Endothelial cell of umbilical vein (primary cell): ENCODE measurements around the gene CARD8. TPM values are rescaled to one million over a fixed set of nuclear protein-coding genes. Genes with fewer than 3 reads are reported as not detected.
"Not testable (repeated sequence)": the region's sequence is repeated elsewhere in the genome, so short reads cannot be mapped to it uniquely, and the experiment has no call there.

Experiments used
- BruUV-seq: library from RNA; stranded (reverse); fragments of 400-500 nt; replicated peaks from 2 replicates; lab custom pipeline; 2021; lab: Mats Ljungman, UMichigan
- CTCF ChIA-PET: fragments of 300-600, 350-600 bp; sonication (Branson Sonifier 250); formaldehyde crosslinking; loops from one replicate; lab custom pipeline; 2021; ENCODE audit warnings: antibody characterized with exemption, inconsistent platforms; lab: Charles Lee
- POLR2A ChIA-PET: fragments of 300-600, 350-600 bp; sonication (Branson Sonifier 250); formaldehyde crosslinking; loops from one replicate; lab custom pipeline; 2021; ENCODE audit warnings: antibody characterized with exemption, inconsistent platforms; lab: Charles Lee
- DNase-seq: peaks from one replicate; pipeline ENCODE4 v3.0.0-alpha.2; 2011; ENCODE audit warnings: low read depth, low spot score
- FAIRE-seq: peaks from 2 replicates; lab custom pipeline; 2011; peaks lifted over from hg19 to GRCh38; lab: Jason Lieb, UNC
- H2AFZ ChIP-seq: 2 replicates; pipeline ENCODE4 v1.6.0; 2012; ENCODE audit warnings: low read depth, low read length, control low read depth, inconsistent platforms
- H3K27ac ChIP-seq: 2 replicates; pipeline ENCODE4 v1.5.1; 2011; ENCODE audit warnings: low read depth, mild to moderate bottlenecking, control low read depth, low read length, moderate library complexity; ENCODE audit not compliant: insufficient read depth
- H3K27me3 ChIP-seq, 2 experiments: 2 replicates each; pipeline versions ENCODE4 v1.6.0 to v1.6.1; 2011; ENCODE audit warnings: low read length in 2 of 2, mixed read lengths in 1 of 2; ENCODE audit not compliant: control insufficient read depth in 2 of 2, insufficient read depth in 2 of 2
- H3K36me3 ChIP-seq, 2 experiments: 2 replicates in 1 of 2; 3 replicates in 1 of 2; pipeline ENCODE4 v1.5.1; 2011; ENCODE audit warnings: low read length in 2 of 2, mild to moderate bottlenecking in 1 of 2, moderate library complexity in 1 of 2; ENCODE audit not compliant: control insufficient read depth in 2 of 2, insufficient read depth in 2 of 2; ENCODE audit errors: extremely low read depth in 1 of 2
- H3K4me1 ChIP-seq: 3 replicates; pipeline ENCODE4 v1.5.1; 2011; ENCODE audit warnings: mild to moderate bottlenecking, low read length; ENCODE audit not compliant: control insufficient read depth, insufficient read depth; ENCODE audit errors: extremely low read depth
- H3K4me2 ChIP-seq: 2 replicates; pipeline ENCODE4 v1.6.1; 2011; ENCODE audit warnings: low read length, control low read depth, mixed read lengths; ENCODE audit not compliant: insufficient read depth
- H3K4me3 ChIP-seq, 3 experiments: fragments of 200-600 bp in 1 of 3; sonication (generic), shearing (Covaris generic) in 1 of 3; replicated peaks in 1 of 3; 2 replicates each; pipeline ENCODE4 v1.5.1; 2011 to 2016; ENCODE audit warnings: control low read depth in 3 of 3, low read length in 3 of 3, mild to moderate bottlenecking in 2 of 3, inconsistent platforms in 1 of 3, low read depth in 1 of 3, moderate library complexity in 1 of 3; ENCODE audit not compliant: insufficient read depth in 1 of 3
- H3K79me2 ChIP-seq: 2 replicates; pipeline ENCODE4 v1.6.0; 2012; ENCODE audit warnings: low read length, inconsistent platforms; ENCODE audit not compliant: control insufficient read depth, insufficient read depth
- H3K9ac ChIP-seq: replicated peaks from 2 replicates; pipeline ENCODE3; 2011; ENCODE audit warnings: low read length, control low read depth; ENCODE audit not compliant: insufficient read depth; ENCODE audit errors: extremely low read depth
- H3K9me1 ChIP-seq: replicated peaks from 3 replicates; pipeline ENCODE4 v1.6.0; 2011; ENCODE audit warnings: mild to moderate bottlenecking, low read length; ENCODE audit not compliant: control insufficient read depth, insufficient read depth; ENCODE audit errors: extremely low read depth
- H3K9me3 ChIP-seq: replicated peaks from 2 replicates; pipeline ENCODE4 v1.5.1; 2012; ENCODE audit warnings: low read length, inconsistent platforms; ENCODE audit not compliant: control insufficient read depth, insufficient read depth
- H4K20me1 ChIP-seq: replicated peaks from 2 replicates; pipeline ENCODE3; 2011; ENCODE audit warnings: mild to moderate bottlenecking, low read length; ENCODE audit not compliant: control insufficient read depth, insufficient read depth; ENCODE audit errors: extremely low read depth
- CTCF ChIP-seq, 2 donors: IDR thresholded peaks; 1 replicate in 1 of 2; 2 replicates in 1 of 2; pipeline ENCODE4 v1.5.1; 2011; ENCODE audit warnings: low read length in 2 of 2, mild to moderate bottlenecking in 2 of 2, moderate library complexity in 2 of 2, control low read depth in 1 of 2, inconsistent platforms in 1 of 2, low read depth in 1 of 2; ENCODE audit not compliant: insufficient read depth in 1 of 2; ENCODE audit errors: extremely low read depth in 1 of 2
- EZH2 ChIP-seq: IDR thresholded peaks from 2 replicates; pipeline ENCODE4 v1.6.1; 2012; ENCODE audit warnings: borderline replicate concordance, low read depth, mild to moderate bottlenecking, moderate library complexity, low read length, inconsistent platforms; ENCODE audit not compliant: severe bottlenecking
- FOS ChIP-seq: IDR thresholded peaks from 2 replicates; pipeline ENCODE4 v1.6.1; 2011; ENCODE audit warnings: mild to moderate bottlenecking, low read length, moderate library complexity, borderline replicate concordance; ENCODE audit not compliant: insufficient read depth
- GATA2 ChIP-seq: IDR thresholded peaks from 2 replicates; pipeline ENCODE4 v1.7.0; 2011; ENCODE audit warnings: low read depth, mild to moderate bottlenecking, moderate library complexity, mixed read lengths, low read length; ENCODE audit not compliant: insufficient read length, insufficient read depth
- JUN ChIP-seq: IDR thresholded peaks from 2 replicates; pipeline ENCODE4 v1.6.1; 2011; ENCODE audit warnings: borderline replicate concordance, low read depth; ENCODE audit not compliant: insufficient read length, insufficient read depth
- MAX ChIP-seq: IDR thresholded peaks from 2 replicates; pipeline ENCODE4 v1.6.1; 2011; ENCODE audit not compliant: insufficient read depth, insufficient read length
- MYC ChIP-seq: IDR thresholded peaks from one replicate; pipeline ENCODE4 v1.6.1; 2011; ENCODE audit warnings: mild to moderate bottlenecking, low read depth, low read length
- POLR2A ChIP-seq: IDR thresholded peaks from 2 replicates; pipeline ENCODE4 v1.6.1; 2012; ENCODE audit warnings: low read depth, mild to moderate bottlenecking, control low read depth, low read length
- POLR2AphosphoS5 ChIP-seq: IDR thresholded peaks from 2 replicates; pipeline ENCODE4 v1.6.1; 2012; ENCODE audit warnings: low read depth, mild to moderate bottlenecking, control low read depth, low read length, moderate library complexity; ENCODE audit not compliant: insufficient read depth
- dilution Hi-C: fragments of 300-500 bp; cut with MboI; formaldehyde crosslinking; loops from one replicate; pipeline ENCODE4 v1.15.0; 2019; ENCODE audit warnings: low sequenced_read_pairs; ENCODE audit not compliant: extremely low pct_ligation_motif_present
- intact Hi-C: fragments of 100-400 bp; cut with micrococcal nuclease; formaldehyde crosslinking; loops from one replicate; pipeline ENCODE4 v1.10.0; 2022
- polyA plus RNA-seq, 4 experiments: library from polyadenylated mRNA; depleted of rRNA in 3 of 4; stranded (reverse) in 3 of 4; unstranded in 1 of 4; fragments of >200 nt; gene quantifications; 2 replicates each; pipeline versions ENCODE4 v1.2.1 to v1.2.3, GENCODE V29; 2011 to 2012; ENCODE audit warnings: missing spikeins in 1 of 4
- total RNA-seq: library from RNA; stranded (reverse); gene quantifications from 2 replicates; pipeline ENCODE4 v1.2.3, GENCODE V29; 2021

Gene CARD8
- total and polyA plus RNA-seq, 2 donors (not counting 3 experiments of a cell fraction or from before 2014, with no cell fraction given), result 64.6 to 123 TPM

GRCh38 chr19:48221628-48222027, 34.1 kb downstream of the CARD8 start:
- ChIA-PET CTCF (no interaction called here), POLR2A (no interaction called here)
- no peak overlapping the region for H3K27ac ChIP-seq
- peaks cover 19% of the 10 kb centered on the region for H3K4me1 ChIP-seq
- H3K36me3 ChIP-seq, result peaks cover 9 to 21% of the 10 kb centered on the region in 2 experiments
- H3K9me1 ChIP-seq, result no peaks in the 10 kb centered on the region
- no peak overlapping the region for H2AFZ ChIP-seq
- H4K20me1 ChIP-seq, result no peaks in the 10 kb centered on the region
- dilution Hi-C loops (no loop called here), intact Hi-C loops (no loop called here)
- no peak overlapping the region for H3K4me3 ChIP-seq
- DNase-seq (no peak), FAIRE-seq (no peak)
- H3K4me2 ChIP-seq, result no peak overlapping the region
- no peaks in the 10 kb centered on the region for H3K27me3 ChIP-seq
- BruUV-seq, result no TSS peak
- no peaks in the 10 kb centered on the region for H3K79me2 ChIP-seq
- no peak overlapping the region for H3K9ac ChIP-seq
- no peaks in the 10 kb centered on the region for H3K9me3 ChIP-seq
- no peak for TF ChIP-seq MYC
- no peak for TF ChIP-seq JUN
- no peak for TF ChIP-seq MAX
- no peak for TF ChIP-seq CTCF (IDR thresholded peaks at IDR 0.05; ENCODE audit: extremely low read depth in 1 of 2, insufficient read depth in 1 of 2, low read depth in 1 of 2, low read length in 2 of 2)
- no peak for TF ChIP-seq POLR2AphosphoS5
- no peak for TF ChIP-seq EZH2
- TF ChIP-seq POLR2A, result no peak
- TF ChIP-seq GATA2, result no peak
- TF ChIP-seq FOS, result no peak

- H3K9me1 ChIP-seq, H2AFZ ChIP-seq, dilution Hi-C loops, POLR2A ChIA-PET, H3K4me3 ChIP-seq, H3K9me3 ChIP-seq, intact Hi-C loops, H3K4me2 ChIP-seq, H3K27me3 ChIP-seq, H3K79me2 ChIP-seq, H3K27ac ChIP-seq, H3K9ac ChIP-seq, BruUV-seq, FAIRE-seq, H4K20me1 ChIP-seq, DNase-seq: not testable (repeated sequence)
- Histone ChIP-seq H3K36me3 (peaks cover 14 to 23% of the 10 kb centered on the region in 2 experiments), H3K4me1 (peaks cover 19% of the 10 kb centered on the region)
- CTCF ChIA-PET, result interaction anchor here (1.6 to 2.2 kb wide), 2 partner anchors 24 to 39 kb away, joined by 5 to 17 read pairs; no protein-coding TSS in a partner anchor
These were observed 34.9 kb downstream of the CARD8 start for GRCh38 chr19:48220784-48221183.
